ENCODE results near the gene GPR183. TPM values are rescaled to one million over a fixed set of nuclear protein-coding genes. Genes with fewer than 3 reads are reported as not detected.

Gene GPR183
- polyA plus RNA-seq, 12 donors, result 1.5 to 6.4 (median 2.7) TPM; not detected in 2

- DNase-seq, result no peak
Measured at GRCh38 chr13:99295488-99296252, 11.5 kb downstream of the GPR183 start.

- no peak for DNase-seq
Measured at GRCh38 chr13:99294958-99295357, 12.2 kb downstream of the GPR183 start.

- no peak for DNase-seq
Measured at GRCh38 chr13:99294198-99294597, 13.0 kb downstream of the GPR183 start.

- DNase-seq, result no peak
Measured at GRCh38 chr13:99293178-99293577, 14.0 kb downstream of the GPR183 start.

- DNase-seq, result no peak
Measured at GRCh38 chr13:99290894-99291293, 16.3 kb downstream of the GPR183 start.

- no peak for DNase-seq
Measured at GRCh38 chr13:99289674-99290337, 17.4 kb downstream of the GPR183 start.

- DNase-seq, result no peak
Measured at GRCh38 chr13:99289271-99289670, 17.9 kb downstream of the GPR183 start.

- no peak for DNase-seq
Measured at GRCh38 chr13:99288089-99288488, 19.1 kb downstream of the GPR183 start.

- DNase-seq, result no peak
Measured at GRCh38 chr13:99287551-99287950, 19.6 kb downstream of the GPR183 start.

GRCh38 chr13:99285432-99286182 lies 21.6 kb downstream of the GPR183 start:
- no peak for DNase-seq

- DNase-seq, result peak; percentile 33
Measured at GRCh38 chr13:99282264-99283231, 24.7 kb downstream of the GPR183 start.

- DNase-seq, result no peak
Measured at GRCh38 chr13:99281811-99282263, 25.4 kb downstream of the GPR183 start.

- no peak for DNase-seq
Measured at GRCh38 chr13:99280166-99280565, 27.0 kb downstream of the GPR183 start.

GRCh38 chr13:99279637-99280036 lies 27.6 kb downstream of the GPR183 start:
- DNase-seq, result no peak

GRCh38 chr13:99278843-99279242 lies 28.4 kb downstream of the GPR183 start:
- DNase-seq, result no peak

GRCh38 chr13:99278200-99278599 lies 29.0 kb downstream of the GPR183 start:
- no peak for DNase-seq

GRCh38 chr13:99277629-99278028 lies 29.6 kb downstream of the GPR183 start:
- no peak for DNase-seq

- DNase-seq, result no peak
Measured at GRCh38 chr13:99276706-99277105, 30.5 kb downstream of the GPR183 start.

- DNase-seq, result no peak
Measured at GRCh38 chr13:99275093-99275469, 32.1 kb downstream of the GPR183 start.

- no peak for DNase-seq
Measured at GRCh38 chr13:99273128-99273527, 34.1 kb downstream of the GPR183 start.

GRCh38 chr13:99272481-99272880 lies 34.7 kb downstream of the GPR183 start:
- DNase-seq, result no peak
